Ascending aorta (tissue), 2 donors: ENCODE data around the gene ADAMTS7. TPM values are rescaled to one million over a fixed set of nuclear protein-coding genes. Genes with fewer than 3 reads are reported as not detected.

Experiments used
- DNase-seq, 2 donors: peaks; one replicate each; pipeline ENCODE4 v3.0.0-alpha.2; 2019; ENCODE audit warnings: low spot score in 2 of 2
- H3K27ac ChIP-seq, 2 donors: fragments of 200-600 bp; sonication (generic); one replicate each; pipeline ENCODE4 v1.5.1; 2016 to 2017; ENCODE audit warnings: mild to moderate bottlenecking in 1 of 2
- H3K27me3 ChIP-seq: fragments of 200-600 bp; sonication (generic); one replicate; pipeline ENCODE4 v1.5.1; 2017
- H3K36me3 ChIP-seq, 2 donors: fragments of 200-600 bp; sonication (generic); one replicate each; pipeline ENCODE4 v1.5.1; 2016
- H3K4me1 ChIP-seq, 2 donors: fragments of 200-600 bp; sonication (generic); one replicate each; pipeline ENCODE4 v1.5.1; 2016 to 2017; ENCODE audit warnings: mild to moderate bottlenecking in 1 of 2
- H3K4me3 ChIP-seq, 2 donors: fragments of 200-600 bp; sonication (generic); one replicate each; pipeline ENCODE4 v1.5.1; 2016 to 2017; ENCODE audit warnings: mild to moderate bottlenecking in 1 of 2
- H3K9me3 ChIP-seq, 2 donors: fragments of 200-600 bp; sonication (generic); one replicate each; pipeline ENCODE4 v1.5.1; 2016
- intact Hi-C: fragments of 100-400 bp; cut with DNase I; formaldehyde crosslinking; loops from one replicate; pipeline ENCODE4 v1.15.1; 2023
- total RNA-seq: library from RNA; depleted of rRNA; stranded (reverse); fragments of >200 nt; gene quantifications from one replicate; pipeline ENCODE4 v1.1.0, GENCODE V29; 2016
- TF ChIP-seq, protein P1 (sequence below), 3 experiments: fragments of 200-600 bp in 2 of 3; fragments of 450-650 bp in 1 of 3; sonication (generic) in 2 of 3; IDR thresholded peaks; one replicate each; pipeline ENCODE4 v1.5.1; 2016 to 2019; ENCODE audit warnings: antibody characterized with exemption in 3 of 3, mild to moderate bottlenecking in 1 of 3, moderate library complexity in 1 of 3

Gene ADAMTS7
- total RNA-seq, 1 donor from 2014 or later: 33.3 TPM

DNA sequence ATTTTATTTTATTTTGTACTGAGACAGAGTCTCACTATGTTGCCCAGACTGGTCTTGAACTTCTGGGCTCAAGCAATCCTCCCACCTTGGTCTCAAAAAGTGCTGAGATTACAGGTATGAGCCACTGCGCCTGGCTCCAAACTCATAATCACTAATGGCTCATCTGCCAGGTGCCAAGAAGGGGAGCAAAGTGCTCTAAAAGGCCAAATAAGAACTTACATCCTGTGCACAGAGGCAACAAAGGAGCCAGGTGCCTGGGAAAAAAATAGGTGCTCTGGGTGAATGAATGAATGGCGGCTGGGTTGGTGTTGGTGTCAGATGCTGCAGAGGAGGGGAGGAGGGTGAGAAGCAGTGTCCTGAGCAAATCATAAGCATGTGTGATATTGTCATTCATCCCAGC, 25.9 kb upstream of the ADAMTS7 start:
- intact Hi-C loops: no loop called here
- no peak overlapping the region for H3K27ac ChIP-seq
- no peak for DNase-seq
- no peaks in the 10 kb centered on the region for H3K36me3 ChIP-seq
- H3K9me3 ChIP-seq: no peaks in the 10 kb centered on the region
- no peak overlapping the region for H3K4me3 ChIP-seq
- TF ChIP-seq, protein P1, sequence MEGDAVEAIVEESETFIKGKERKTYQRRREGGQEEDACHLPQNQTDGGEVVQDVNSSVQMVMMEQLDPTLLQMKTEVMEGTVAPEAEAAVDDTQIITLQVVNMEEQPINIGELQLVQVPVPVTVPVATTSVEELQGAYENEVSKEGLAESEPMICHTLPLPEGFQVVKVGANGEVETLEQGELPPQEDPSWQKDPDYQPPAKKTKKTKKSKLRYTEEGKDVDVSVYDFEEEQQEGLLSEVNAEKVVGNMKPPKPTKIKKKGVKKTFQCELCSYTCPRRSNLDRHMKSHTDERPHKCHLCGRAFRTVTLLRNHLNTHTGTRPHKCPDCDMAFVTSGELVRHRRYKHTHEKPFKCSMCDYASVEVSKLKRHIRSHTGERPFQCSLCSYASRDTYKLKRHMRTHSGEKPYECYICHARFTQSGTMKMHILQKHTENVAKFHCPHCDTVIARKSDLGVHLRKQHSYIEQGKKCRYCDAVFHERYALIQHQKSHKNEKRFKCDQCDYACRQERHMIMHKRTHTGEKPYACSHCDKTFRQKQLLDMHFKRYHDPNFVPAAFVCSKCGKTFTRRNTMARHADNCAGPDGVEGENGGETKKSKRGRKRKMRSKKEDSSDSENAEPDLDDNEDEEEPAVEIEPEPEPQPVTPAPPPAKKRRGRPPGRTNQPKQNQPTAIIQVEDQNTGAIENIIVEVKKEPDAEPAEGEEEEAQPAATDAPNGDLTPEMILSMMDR (IDR thresholded peaks at IDR 0.05): no peak
- H3K4me1 ChIP-seq: peaks cover 0 to 14% of the 10 kb centered on the region in 2 donors
- H3K27me3 ChIP-seq: no peaks in the 10 kb centered on the region

DNA sequence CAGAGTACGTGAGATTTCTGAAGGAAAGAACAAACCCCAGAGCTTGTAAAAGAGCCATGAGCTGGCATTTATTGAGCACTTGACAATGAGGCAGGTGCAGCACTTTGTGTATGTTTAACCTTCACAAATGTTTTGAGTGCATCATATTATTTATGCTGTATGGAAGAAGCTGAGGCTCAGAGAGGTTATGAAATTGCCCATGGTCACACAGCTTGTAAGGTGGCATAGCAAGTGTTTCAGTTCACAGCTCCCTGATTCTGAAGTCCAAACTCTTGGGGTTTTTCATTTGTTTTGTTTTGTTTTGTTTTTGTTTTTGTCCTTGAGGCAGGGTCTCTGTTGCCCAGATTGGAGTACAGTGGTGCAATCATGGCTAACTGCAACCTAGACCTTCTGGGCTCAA, 25.1 kb upstream of the ADAMTS7 start:
- no peaks in the 10 kb centered on the region for H3K36me3 ChIP-seq
- intact Hi-C loops: no loop called here
- DNase-seq: no peak

DNA sequence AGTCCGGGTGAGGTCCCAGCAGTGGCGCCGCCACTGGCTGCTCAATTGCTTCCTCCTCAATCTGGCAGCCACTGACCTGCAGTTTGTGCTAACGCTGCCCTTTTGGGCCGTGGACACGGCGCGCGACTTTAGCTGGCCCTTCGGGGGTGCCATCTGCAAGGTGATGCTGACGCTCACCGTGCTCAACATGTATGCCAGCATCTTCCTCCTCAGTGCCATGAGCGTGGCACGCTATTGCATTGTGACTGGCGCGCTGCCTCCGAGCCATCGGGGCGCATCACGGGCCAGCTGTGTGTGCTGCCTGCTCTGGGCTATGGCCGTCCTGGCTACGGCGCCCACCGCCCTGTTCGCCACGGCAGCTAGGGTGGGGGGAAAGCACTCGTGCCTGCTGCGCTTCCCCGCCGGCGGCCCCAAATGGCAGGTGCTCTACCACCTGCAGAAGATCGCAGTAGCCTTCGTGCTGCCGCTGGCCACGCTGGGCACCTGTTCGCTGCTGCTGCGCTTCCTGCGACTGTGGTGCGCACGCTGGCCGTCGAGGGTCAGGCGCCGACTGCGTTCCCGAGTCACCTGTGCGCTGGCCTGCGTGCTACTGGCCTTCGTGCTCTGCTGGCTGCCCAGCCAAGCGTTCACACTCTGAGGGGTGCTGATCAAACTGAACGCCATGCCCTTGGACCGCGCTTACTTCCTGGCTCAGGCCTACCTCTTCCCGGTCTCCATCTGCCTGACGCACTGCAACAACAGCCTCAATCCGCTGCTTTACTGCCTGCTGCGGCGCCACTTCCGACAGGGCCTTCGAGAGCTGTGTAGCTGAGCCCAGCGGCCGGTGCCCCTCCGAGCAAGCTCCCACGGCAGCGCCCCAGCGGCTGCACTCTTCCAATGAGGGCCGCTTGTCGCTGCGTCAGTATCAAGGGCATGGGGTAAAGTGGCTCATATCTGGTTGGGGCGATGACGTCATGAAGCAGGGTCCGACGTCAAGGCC, 20.3 kb upstream of the ADAMTS7 start:
- Histone ChIP-seq H3K27ac (no peak overlapping the region), H3K4me1 (no peaks in the 10 kb centered on the region), H3K4me3 (no peak overlapping the region), H3K9me3 (no peaks in the 10 kb centered on the region), H3K27me3 (no peaks in the 10 kb centered on the region), H3K36me3 (no peaks in the 10 kb centered on the region)
- TF ChIP-seq, protein P1 (IDR thresholded peaks at IDR 0.05): no peak
- intact Hi-C loops: no loop called here
- DNase-seq: no peak

More for the DNA sequence above, 25.1 kb upstream of the ADAMTS7 start:
- Histone ChIP-seq H3K27ac (no peak overlapping the region), H3K4me3 (no peak overlapping the region), H3K27me3 (no peaks in the 10 kb centered on the region), H3K4me1 (peaks cover 0 to 14% of the 10 kb centered on the region in 2 donors), H3K9me3 (no peaks in the 10 kb centered on the region)
- TF ChIP-seq, protein P1 (IDR thresholded peaks at IDR 0.05): no peak

DNA sequence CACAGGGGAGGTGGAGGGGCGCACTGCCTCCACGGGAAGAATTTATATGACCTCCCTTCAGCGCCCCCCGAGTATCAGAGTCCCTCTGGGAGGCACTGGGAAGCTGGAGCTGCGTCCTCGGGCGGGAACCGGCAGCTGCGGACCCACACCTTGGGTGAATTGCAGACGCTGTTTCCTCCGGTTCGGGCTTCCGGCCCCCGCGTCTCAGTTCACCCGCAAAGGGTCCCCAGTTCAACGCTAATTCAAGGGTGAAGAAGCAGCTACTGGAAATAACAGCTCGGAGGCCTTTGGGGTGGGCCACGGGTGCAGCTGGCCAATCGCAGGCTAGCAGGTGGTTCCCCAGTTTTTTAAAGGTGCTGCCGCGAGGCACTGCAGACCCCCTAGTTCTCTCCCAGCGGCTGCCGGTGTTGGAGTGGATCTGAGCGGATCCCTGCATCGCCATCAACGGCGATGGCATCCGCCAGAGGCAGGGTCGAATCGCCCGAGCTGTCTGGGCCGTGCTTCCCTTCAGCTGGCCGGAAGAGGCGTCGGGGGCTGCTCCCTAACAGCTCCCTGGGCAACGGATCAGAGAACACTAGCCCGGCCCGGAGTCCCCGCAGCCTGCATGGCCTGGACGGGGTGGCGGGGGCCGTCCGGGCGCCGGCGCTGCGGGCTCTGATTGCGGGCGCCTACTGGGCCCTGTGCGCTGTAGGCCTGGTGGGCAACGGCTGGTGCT, 19.4 kb upstream of the ADAMTS7 start:
- Histone ChIP-seq H3K27ac (no peak overlapping the region), H3K27me3 (no peaks in the 10 kb centered on the region), H3K36me3 (no peaks in the 10 kb centered on the region), H3K4me1 (no peaks in the 10 kb centered on the region), H3K4me3 (no peak overlapping the region), H3K9me3 (no peaks in the 10 kb centered on the region)
- no peak for DNase-seq
- intact Hi-C loops: no loop called here
- TF ChIP-seq, protein P1 (IDR thresholded peaks at IDR 0.05): no peak

DNA sequence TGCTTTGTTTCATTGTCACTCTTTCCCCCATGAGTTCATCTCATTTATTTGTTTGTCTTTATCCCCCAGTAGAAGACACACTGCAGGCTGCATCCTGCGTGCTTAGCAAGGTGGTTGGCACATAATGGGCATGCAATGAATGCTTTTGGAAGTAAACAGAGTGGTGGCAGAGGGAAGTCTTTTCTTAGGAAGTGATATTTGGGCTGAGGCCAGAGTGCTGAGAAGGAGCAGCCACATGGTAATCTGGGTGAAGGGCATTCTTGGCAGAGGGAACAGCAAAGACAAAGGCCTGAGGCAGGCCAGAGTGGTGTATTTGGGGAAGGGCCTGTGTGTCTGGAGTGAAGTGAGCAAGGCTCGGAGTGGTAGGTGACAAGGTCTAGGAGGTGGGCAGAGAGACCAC, 17.7 kb upstream of the ADAMTS7 start:
- Histone ChIP-seq H3K4me1 (no peaks in the 10 kb centered on the region), H3K9me3 (no peaks in the 10 kb centered on the region), H3K27ac (no peak overlapping the region), H3K36me3 (no peaks in the 10 kb centered on the region), H3K27me3 (no peaks in the 10 kb centered on the region), H3K4me3 (no peak overlapping the region)
- intact Hi-C loops: no loop called here
- DNase-seq: no peak
- TF ChIP-seq, protein P1 (IDR thresholded peaks at IDR 0.05): no peak
